A673 (cell line): ENCODE measurements around the gene MMP28.

Experiments
- EZH2 ChIP-seq: fragments of 200-600 bp; sonication (generic); IDR thresholded peaks from 2 replicates; pipeline ENCODE4 v1.6.1; 2017; ENCODE audit warnings: borderline replicate concordance, low read depth, mild to moderate bottlenecking, mixed read lengths, antibody characterized with exemption, low read length; ENCODE audit not compliant: poor library complexity, severe bottlenecking
- TF ChIP-seq, protein P1 (sequence below): fragments of 300-800, 200-600 bp; sonication (generic); conservative IDR thresholded peaks from 2 replicates; pipeline ENCODE4 v1.5.1; 2017; ENCODE audit warnings: low read depth, mild to moderate bottlenecking, antibody characterized with exemption, low read length, moderate library complexity, mixed read lengths

DNA sequence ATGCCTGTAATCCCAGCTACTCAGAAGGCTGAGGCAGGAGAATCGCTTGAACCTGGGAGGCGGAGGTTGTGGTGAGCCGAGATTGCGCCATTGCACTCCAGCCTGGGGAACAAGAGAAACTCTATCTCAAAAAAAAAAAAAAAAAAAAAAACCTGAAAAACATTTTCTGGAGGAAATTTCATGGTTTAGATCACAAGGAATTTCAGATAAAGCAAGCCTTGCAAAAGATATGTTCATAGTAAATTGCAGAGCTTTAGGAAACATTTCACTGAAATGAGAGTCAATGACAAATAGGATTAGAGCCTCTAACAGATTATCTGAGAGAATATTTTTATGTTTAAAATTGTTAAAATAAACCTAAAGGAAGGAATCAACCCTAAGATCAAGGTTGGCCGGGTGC lies 17.0 kb upstream of the MMP28 start:
- TF ChIP-seq, protein P1, sequence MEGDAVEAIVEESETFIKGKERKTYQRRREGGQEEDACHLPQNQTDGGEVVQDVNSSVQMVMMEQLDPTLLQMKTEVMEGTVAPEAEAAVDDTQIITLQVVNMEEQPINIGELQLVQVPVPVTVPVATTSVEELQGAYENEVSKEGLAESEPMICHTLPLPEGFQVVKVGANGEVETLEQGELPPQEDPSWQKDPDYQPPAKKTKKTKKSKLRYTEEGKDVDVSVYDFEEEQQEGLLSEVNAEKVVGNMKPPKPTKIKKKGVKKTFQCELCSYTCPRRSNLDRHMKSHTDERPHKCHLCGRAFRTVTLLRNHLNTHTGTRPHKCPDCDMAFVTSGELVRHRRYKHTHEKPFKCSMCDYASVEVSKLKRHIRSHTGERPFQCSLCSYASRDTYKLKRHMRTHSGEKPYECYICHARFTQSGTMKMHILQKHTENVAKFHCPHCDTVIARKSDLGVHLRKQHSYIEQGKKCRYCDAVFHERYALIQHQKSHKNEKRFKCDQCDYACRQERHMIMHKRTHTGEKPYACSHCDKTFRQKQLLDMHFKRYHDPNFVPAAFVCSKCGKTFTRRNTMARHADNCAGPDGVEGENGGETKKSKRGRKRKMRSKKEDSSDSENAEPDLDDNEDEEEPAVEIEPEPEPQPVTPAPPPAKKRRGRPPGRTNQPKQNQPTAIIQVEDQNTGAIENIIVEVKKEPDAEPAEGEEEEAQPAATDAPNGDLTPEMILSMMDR = no peak
- no peak for TF ChIP-seq EZH2
